HepG2 (cell line): ENCODE measurements around the gene PRKAR1B. TPM values are rescaled to one million over a fixed set of nuclear protein-coding genes. Genes with fewer than 3 reads are reported as not detected.

Source experiments
- ATAC-seq: fragments of 200-7000 bp; cut with Tn5 transposase; 3 replicates; pipeline ENCODE4 v1.9.1; 2020; ENCODE audit warnings: mild to moderate bottlenecking, moderate library complexity
- BruUV-seq: library from RNA; stranded (reverse); fragments of 400-500 nt; replicated peaks from 2 replicates; lab custom pipeline; 2021; lab: Mats Ljungman, UMichigan
- CTCF ChIA-PET: fragments of 300-600 bp; formaldehyde crosslinking; extraction: SDS; loops from one replicate; lab custom pipeline; 2021; ENCODE audit warnings: low total read pairs, inconsistent platforms, low intra/inter-chr PET ratio; lab: Yijun Ruan, JAX
- POLR2A ChIA-PET: fragments of 350-600 bp; sonication (Branson Sonifier 250); formaldehyde crosslinking; loops from one replicate; lab custom pipeline; 2020; ENCODE audit warnings: antibody characterized with exemption, inconsistent platforms; lab: Yijun Ruan, JAX
- DNase-seq: peaks from one replicate; pipeline ENCODE4 v3.0.0-alpha.2; 2015; ENCODE audit warnings: low spot score
- FAIRE-seq: peaks from 3 replicates; lab custom pipeline; 2011; peaks lifted over from hg19 to GRCh38; lab: Jason Lieb, UNC
- H2AFZ ChIP-seq: one replicate; pipeline ENCODE4 v1.6.1; 2011; ENCODE audit warnings: low read length, inconsistent platforms
- H3K27ac ChIP-seq: fragments of 300-600 bp; 3 replicates; pipeline ENCODE4 v1.8.0; 2011; ENCODE audit warnings: mixed run types, mild to moderate bottlenecking, mixed read lengths, low read length, inconsistent platforms; ENCODE audit not compliant: insufficient read depth; ENCODE audit errors: extremely low read length
- H3K27me3 ChIP-seq, 2 experiments: fragments of 200-600 bp in 1 of 2; 2 replicates in 1 of 2; 3 replicates in 1 of 2; pipeline versions ENCODE4 v1.6.0 to v1.8.0; 2011; ENCODE audit warnings: low read length in 2 of 2, mild to moderate bottlenecking in 2 of 2, moderate library complexity in 2 of 2, inconsistent platforms in 1 of 2; ENCODE audit not compliant: insufficient read depth in 2 of 2, control insufficient read depth in 1 of 2
- H3K36me3 ChIP-seq, 2 experiments: fragments of 200-600 bp in 1 of 2; replicated peaks in 1 of 2; 2 replicates in 1 of 2; 3 replicates in 1 of 2; pipeline versions ENCODE4 v1.5.1 to v1.8.0; 2011; ENCODE audit warnings: low read length in 2 of 2, inconsistent platforms in 1 of 2; ENCODE audit not compliant: insufficient read depth in 2 of 2, control insufficient read depth in 1 of 2
- H3K4me1 ChIP-seq: 2 replicates; pipeline ENCODE4 v1.5.1; 2012; ENCODE audit warnings: low read length, inconsistent platforms; ENCODE audit not compliant: insufficient read depth
- H3K4me2 ChIP-seq: 2 replicates; pipeline ENCODE4 v1.6.0; 2011; ENCODE audit warnings: low read depth, low read length, inconsistent platforms
- H3K4me3 ChIP-seq, 3 experiments: fragments of 200-600 bp in 1 of 3; sonication (generic), shearing (Covaris generic) in 1 of 3; replicated peaks in 1 of 3; 2 replicates each; pipeline ENCODE4 v1.5.1; 2011 to 2016; ENCODE audit warnings: low read length in 3 of 3, inconsistent platforms in 2 of 3, low read depth in 2 of 3, mild to moderate bottlenecking in 2 of 3, control low read depth in 1 of 3, mixed read lengths in 1 of 3; ENCODE audit not compliant: insufficient read depth in 1 of 3
- H3K79me2 ChIP-seq: one replicate; pipeline ENCODE4 v1.6.1; 2011; ENCODE audit warnings: low read length, inconsistent platforms; ENCODE audit not compliant: insufficient read depth
- H3K9ac ChIP-seq: 2 replicates; pipeline ENCODE4 v1.6.0; 2011; ENCODE audit warnings: mild to moderate bottlenecking, low read depth, low read length, inconsistent platforms; ENCODE audit not compliant: insufficient read depth
- H3K9me3 ChIP-seq: 2 replicates; pipeline ENCODE4 v1.5.1; 2012; ENCODE audit warnings: mild to moderate bottlenecking, low read length
- H4K20me1 ChIP-seq: 2 replicates; pipeline ENCODE4 v1.6.0; 2011; ENCODE audit warnings: inconsistent platforms, mild to moderate bottlenecking, low read length, moderate library complexity; ENCODE audit not compliant: insufficient read depth
- ARID2 ChIP-seq: sonication (generic); formaldehyde crosslinking; IDR thresholded peaks from 2 replicates; pipeline ENCODE4 v1.8.1; 2022; ENCODE audit warnings: mild to moderate bottlenecking, missing genetic modification reagents, borderline replicate concordance
- CREB1 ChIP-seq, 2 experiments: fragments of 450-650 bp in 1 of 2; IDR thresholded peaks; 2 replicates each; pipeline ENCODE4 v1.6.1; 2016 to 2017; ENCODE audit warnings: control low read depth in 1 of 2, mild to moderate bottlenecking in 1 of 2, missing compliant biosample characterization in 1 of 2, missing genetic modification characterization in 1 of 2
- E2F1 ChIP-seq: sonication (generic); formaldehyde crosslinking; IDR thresholded peaks from 2 replicates; pipeline ENCODE4 v1.5.0; 2020; ENCODE audit warnings: missing genetic modification reagents
- PCBP2 ChIP-seq: fragments of 200-400 bp; formaldehyde crosslinking; optimal IDR thresholded peaks from 2 replicates; pipeline ENCODE3; 2018; ENCODE audit warnings: low read length, low read depth; ENCODE audit not compliant: poor library complexity, severe bottlenecking
- POLR2G ChIP-seq: fragments of 200-400 bp; formaldehyde crosslinking; IDR thresholded peaks from 2 replicates; pipeline ENCODE4 v1.6.1; 2018; ENCODE audit warnings: mild to moderate bottlenecking, low read depth, low read length, moderate library complexity
- TERF1 ChIP-seq: sonication (generic); formaldehyde crosslinking; IDR thresholded peaks from 2 replicates; pipeline ENCODE4 v1.8.0; 2022; ENCODE audit warnings: mild to moderate bottlenecking, missing genetic modification reagents, moderate library complexity
- ZNF263 ChIP-seq: sonication (generic); formaldehyde crosslinking; IDR thresholded peaks from 2 replicates; pipeline ENCODE4 v1.4.0; 2020; ENCODE audit warnings: missing genetic modification reagents
- ZNF629 ChIP-seq: sonication (generic); formaldehyde crosslinking; conservative IDR thresholded peaks from 2 replicates; pipeline ENCODE4 v1.5.0; 2020; ENCODE audit warnings: missing genetic modification reagents
- ZNF672 ChIP-seq: sonication (generic); formaldehyde crosslinking; IDR thresholded peaks from 2 replicates; pipeline ENCODE4 v1.8.1; 2022; ENCODE audit warnings: missing genetic modification reagents
- ZNF737 ChIP-seq: sonication (generic); formaldehyde crosslinking; IDR thresholded peaks from 2 replicates; pipeline ENCODE4 v1.5.0; 2020; ENCODE audit warnings: missing genetic modification reagents, mild to moderate bottlenecking, borderline replicate concordance
- WGBS: methylation state at CpG from one replicate; pipeline ENCODE4 v1.1.6; 2017; ENCODE audit warnings: low lambda C conversion rate; 5-methylcytosine and 5-hydroxymethylcytosine counted together
- in situ Hi-C: cut with HindIII; loops from 2 replicates; pipeline ENCODE4 v1.10.0; 2017; ENCODE audit warnings: low pct_unique_long_range_greater_than_20kb; ENCODE audit not compliant: extremely low pct_ligation_motif_present
- intact Hi-C: fragments of 100-400 bp; cut with micrococcal nuclease; formaldehyde crosslinking; loops from one replicate; pipeline ENCODE4 v1.10.0; 2022; ENCODE audit not compliant: unreplicated experiment
- polyA plus RNA-seq, 8 experiments: library from polyadenylated mRNA; depleted of rRNA in 3 of 8; stranded (reverse) in 7 of 8; unstranded in 1 of 8; fragments of >200 nt; fragmentation: Illumina TruSeq in 4 of 8; extraction: Trizol in 4 of 8; gene quantifications; 2 replicates each; pipeline versions ENCODE4 v1.2.1 to v1.2.3, GENCODE V29; 2011 to 2016; ENCODE audit warnings: low read depth in 4 of 8, missing spikeins in 1 of 8, mixed read lengths in 1 of 8; ENCODE audit not compliant: insufficient read depth in 1 of 8
- total RNA-seq, 5 experiments: library from RNA; depleted of rRNA; stranded (reverse); fragments of >200 nt; fragmentation: Illumina TruSeq; extraction: Trizol; gene quantifications; 2 replicates each; pipeline ENCODE4 v1.2.3, GENCODE V29; 2016; ENCODE audit warnings: low read depth in 1 of 5

The PRKAR1B gene
- total and polyA plus RNA-seq, 2 of the 13 experiments (the other 11 are each of a cell fraction or from before 2014, with no cell fraction given) = 7.9 to 28.2 TPM

GRCh38 chr7:623464-623863 is 103.6 kb downstream of the PRKAR1B start:
- Histone ChIP-seq H3K4me1 (peaks cover 13% of the 10 kb centered on the region), H3K79me2 (no peaks in the 10 kb centered on the region), H3K27me3 (no peaks in the 10 kb centered on the region), H2AFZ (no peak overlapping the region), H3K36me3 (peaks cover 1 to 9% of the 10 kb centered on the region in 2 experiments; a peak in 1 of 5 replicates), H4K20me1 (no peaks in the 10 kb centered on the region), H3K27ac (no peak overlapping the region), H3K9me3 (peaks cover 32% of the 10 kb centered on the region), H3K4me2 (no peak overlapping the region), H3K4me3 (no peak overlapping the region), H3K9ac (no peak overlapping the region)
- TF ChIP-seq ZNF263 (CRISPR knock-in tag) (no peak), PCBP2 (no peak), POLR2G (no peak), ZNF672 (CRISPR knock-in tag) (no peak), ZNF737 (CRISPR knock-in tag) (no peak), TERF1 (CRISPR knock-in tag) (no peak)
- in situ Hi-C loops = no loop called here
- CTCF ChIA-PET = no interaction called here
- ATAC-seq (no peak), FAIRE-seq (no peak), DNase-seq (no peak)
- WGBS = 98% methylated on average over 8 of the region's 8 CpGs
- POLR2A ChIA-PET = no interaction called here
- no TSS peak for BruUV-seq
- intact Hi-C loops = no loop called here

- no TSS peak for BruUV-seq
- whole genome bisulfite sequencing = 97% methylated on average over 7 of the region's 8 CpGs
- ChIA-PET POLR2A (no interaction called here), CTCF (no interaction called here)
- Histone ChIP-seq H3K27ac (no peak overlapping the region), H3K79me2 (peaks cover 3% of the 10 kb centered on the region), H3K4me1 (peaks cover 30% of the 10 kb centered on the region), H3K4me2 (no peak overlapping the region), H3K27me3 (no peaks in the 10 kb centered on the region), H3K4me3 (no peak overlapping the region), H3K36me3 (peaks cover 1 to 9% of the 10 kb centered on the region in 2 experiments; a peak in 1 of 5 replicates), H2AFZ (no peak overlapping the region), H3K9ac (no peak overlapping the region), H3K9me3 (peaks cover 32% of the 10 kb centered on the region), H4K20me1 (no peaks in the 10 kb centered on the region)
- intact Hi-C loops = no loop called here
- in situ Hi-C loops = no loop called here
- no peak for ATAC-seq
- no peak for DNase-seq
- TF ChIP-seq ZNF629 (CRISPR knock-in tag) = peak; percentile 55
- TF ChIP-seq ARID2 (CRISPR knock-in tag) = no peak
- TF ChIP-seq E2F1 (CRISPR knock-in tag) = no peak
- 0 out of 2 replicates have a peak, but pooled peaks have one; percentile 29 for TF ChIP-seq CREB1 (IDR thresholded peaks at IDR 0.05)
- no peak for TF ChIP-seq CREB1 (CRISPR knock-in tag; IDR thresholded peaks at IDR 0.05)
- FAIRE-seq = no peak
These were observed 105.4 kb downstream of the PRKAR1B start for GRCh38 chr7:621572-622285.
